ENCODE results near the gene WWOX. TPM values are rescaled to one million over a fixed set of nuclear protein-coding genes. Genes with fewer than 3 reads are reported as not detected.

WWOX gene
- total and polyA plus RNA-seq, 2 of the 8 experiments (the other 6 are each of a cell fraction or from before 2014, with no cell fraction given) = 5.4 to 16.7 TPM

DNA sequence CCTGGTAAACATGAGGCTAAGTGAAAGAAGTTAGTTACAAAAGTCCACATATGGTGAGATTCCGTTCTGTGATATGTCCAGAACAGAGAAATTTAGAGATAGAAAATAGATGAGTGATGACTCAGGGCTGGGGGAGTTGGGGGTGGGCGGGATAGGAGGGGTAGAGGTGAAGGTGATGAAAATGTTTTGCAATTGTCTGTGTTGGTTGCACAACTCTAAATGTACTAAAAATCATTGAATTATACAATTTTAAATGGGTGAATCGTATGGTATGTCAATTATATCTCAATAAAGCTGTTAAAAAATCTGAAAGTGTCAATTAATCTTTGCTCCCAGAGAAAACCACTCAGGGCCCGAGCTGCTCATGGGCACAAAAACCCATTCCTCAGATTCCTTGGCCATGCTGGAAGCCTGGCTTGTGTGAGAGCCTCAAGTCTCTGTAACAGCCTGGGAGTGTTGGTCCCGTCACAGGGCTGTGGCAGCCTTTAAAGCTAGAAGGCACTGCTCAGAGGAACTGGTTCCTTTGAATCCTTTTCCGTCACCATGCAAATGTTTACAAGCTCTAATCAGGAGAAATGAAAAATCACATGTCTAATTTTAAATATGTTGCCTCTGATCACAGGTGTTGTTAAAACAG lies 225.3 kb downstream of the WWOX start (continued):
- TF ChIP-seq, protein P1, sequence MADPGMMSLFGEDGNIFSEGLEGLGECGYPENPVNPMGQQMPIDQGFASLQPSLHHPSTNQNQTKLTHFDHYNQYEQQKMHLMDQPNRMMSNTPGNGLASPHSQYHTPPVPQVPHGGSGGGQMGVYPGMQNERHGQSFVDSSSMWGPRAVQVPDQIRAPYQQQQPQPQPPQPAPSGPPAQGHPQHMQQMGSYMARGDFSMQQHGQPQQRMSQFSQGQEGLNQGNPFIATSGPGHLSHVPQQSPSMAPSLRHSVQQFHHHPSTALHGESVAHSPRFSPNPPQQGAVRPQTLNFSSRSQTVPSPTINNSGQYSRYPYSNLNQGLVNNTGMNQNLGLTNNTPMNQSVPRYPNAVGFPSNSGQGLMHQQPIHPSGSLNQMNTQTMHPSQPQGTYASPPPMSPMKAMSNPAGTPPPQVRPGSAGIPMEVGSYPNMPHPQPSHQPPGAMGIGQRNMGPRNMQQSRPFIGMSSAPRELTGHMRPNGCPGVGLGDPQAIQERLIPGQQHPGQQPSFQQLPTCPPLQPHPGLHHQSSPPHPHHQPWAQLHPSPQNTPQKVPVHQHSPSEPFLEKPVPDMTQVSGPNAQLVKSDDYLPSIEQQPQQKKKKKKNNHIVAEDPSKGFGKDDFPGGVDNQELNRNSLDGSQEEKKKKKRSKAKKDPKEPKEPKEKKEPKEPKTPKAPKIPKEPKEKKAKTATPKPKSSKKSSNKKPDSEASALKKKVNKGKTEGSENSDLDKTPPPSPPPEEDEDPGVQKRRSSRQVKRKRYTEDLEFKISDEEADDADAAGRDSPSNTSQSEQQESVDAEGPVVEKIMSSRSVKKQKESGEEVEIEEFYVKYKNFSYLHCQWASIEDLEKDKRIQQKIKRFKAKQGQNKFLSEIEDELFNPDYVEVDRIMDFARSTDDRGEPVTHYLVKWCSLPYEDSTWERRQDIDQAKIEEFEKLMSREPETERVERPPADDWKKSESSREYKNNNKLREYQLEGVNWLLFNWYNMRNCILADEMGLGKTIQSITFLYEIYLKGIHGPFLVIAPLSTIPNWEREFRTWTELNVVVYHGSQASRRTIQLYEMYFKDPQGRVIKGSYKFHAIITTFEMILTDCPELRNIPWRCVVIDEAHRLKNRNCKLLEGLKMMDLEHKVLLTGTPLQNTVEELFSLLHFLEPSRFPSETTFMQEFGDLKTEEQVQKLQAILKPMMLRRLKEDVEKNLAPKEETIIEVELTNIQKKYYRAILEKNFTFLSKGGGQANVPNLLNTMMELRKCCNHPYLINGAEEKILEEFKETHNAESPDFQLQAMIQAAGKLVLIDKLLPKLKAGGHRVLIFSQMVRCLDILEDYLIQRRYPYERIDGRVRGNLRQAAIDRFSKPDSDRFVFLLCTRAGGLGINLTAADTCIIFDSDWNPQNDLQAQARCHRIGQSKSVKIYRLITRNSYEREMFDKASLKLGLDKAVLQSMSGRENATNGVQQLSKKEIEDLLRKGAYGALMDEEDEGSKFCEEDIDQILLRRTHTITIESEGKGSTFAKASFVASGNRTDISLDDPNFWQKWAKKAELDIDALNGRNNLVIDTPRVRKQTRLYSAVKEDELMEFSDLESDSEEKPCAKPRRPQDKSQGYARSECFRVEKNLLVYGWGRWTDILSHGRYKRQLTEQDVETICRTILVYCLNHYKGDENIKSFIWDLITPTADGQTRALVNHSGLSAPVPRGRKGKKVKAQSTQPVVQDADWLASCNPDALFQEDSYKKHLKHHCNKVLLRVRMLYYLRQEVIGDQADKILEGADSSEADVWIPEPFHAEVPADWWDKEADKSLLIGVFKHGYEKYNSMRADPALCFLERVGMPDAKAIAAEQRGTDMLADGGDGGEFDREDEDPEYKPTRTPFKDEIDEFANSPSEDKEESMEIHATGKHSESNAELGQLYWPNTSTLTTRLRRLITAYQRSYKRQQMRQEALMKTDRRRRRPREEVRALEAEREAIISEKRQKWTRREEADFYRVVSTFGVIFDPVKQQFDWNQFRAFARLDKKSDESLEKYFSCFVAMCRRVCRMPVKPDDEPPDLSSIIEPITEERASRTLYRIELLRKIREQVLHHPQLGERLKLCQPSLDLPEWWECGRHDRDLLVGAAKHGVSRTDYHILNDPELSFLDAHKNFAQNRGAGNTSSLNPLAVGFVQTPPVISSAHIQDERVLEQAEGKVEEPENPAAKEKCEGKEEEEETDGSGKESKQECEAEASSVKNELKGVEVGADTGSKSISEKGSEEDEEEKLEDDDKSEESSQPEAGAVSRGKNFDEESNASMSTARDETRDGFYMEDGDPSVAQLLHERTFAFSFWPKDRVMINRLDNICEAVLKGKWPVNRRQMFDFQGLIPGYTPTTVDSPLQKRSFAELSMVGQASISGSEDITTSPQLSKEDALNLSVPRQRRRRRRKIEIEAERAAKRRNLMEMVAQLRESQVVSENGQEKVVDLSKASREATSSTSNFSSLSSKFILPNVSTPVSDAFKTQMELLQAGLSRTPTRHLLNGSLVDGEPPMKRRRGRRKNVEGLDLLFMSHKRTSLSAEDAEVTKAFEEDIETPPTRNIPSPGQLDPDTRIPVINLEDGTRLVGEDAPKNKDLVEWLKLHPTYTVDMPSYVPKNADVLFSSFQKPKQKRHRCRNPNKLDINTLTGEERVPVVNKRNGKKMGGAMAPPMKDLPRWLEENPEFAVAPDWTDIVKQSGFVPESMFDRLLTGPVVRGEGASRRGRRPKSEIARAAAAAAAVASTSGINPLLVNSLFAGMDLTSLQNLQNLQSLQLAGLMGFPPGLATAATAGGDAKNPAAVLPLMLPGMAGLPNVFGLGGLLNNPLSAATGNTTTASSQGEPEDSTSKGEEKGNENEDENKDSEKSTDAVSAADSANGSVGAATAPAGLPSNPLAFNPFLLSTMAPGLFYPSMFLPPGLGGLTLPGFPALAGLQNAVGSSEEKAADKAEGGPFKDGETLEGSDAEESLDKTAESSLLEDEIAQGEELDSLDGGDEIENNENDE (IDR thresholded peaks at IDR 0.05; ENCODE audit: insufficient replicate concordance, low read length) = no peak
- no peak for TF ChIP-seq CBX8 (IDR thresholded peaks at IDR 0.05; ENCODE audit: borderline replicate concordance, low read depth, low read length)
- no peak for TF ChIP-seq ZNF274 (IDR thresholded peaks at IDR 0.05; ENCODE audit: borderline replicate concordance, extremely low read depth, low read length)

Measured in H1 (cell line).